ENCODE measurements around the gene MRPL4. TPM values are rescaled to one million over a fixed set of nuclear protein-coding genes. Genes with fewer than 3 reads are reported as not detected.

MRPL4 gene
- total RNA-seq, 3 donors from 2014 or later = 40.2 to 57.7 (median 52.7) TPM

- Histone ChIP-seq H3K36me3 (no peaks in the 10 kb centered on the region), H3K4me3 (no peak within 1 kb of the TSS), H3K4me1 (no peaks in the 10 kb centered on the region), H3K27ac (no peak within 1 kb of the TSS), H3K9me3 (no peaks in the 10 kb centered on the region), H3K27me3 (no peaks in the 10 kb centered on the region)
- intact Hi-C loops (cut with DNase I; ENCODE audit: low total_unique reads) = no loop called here
- no peak for DNase-seq (ENCODE audit: low spot score in 2 of 2)
- TF ChIP-seq CTCF (IDR thresholded peaks at IDR 0.05) (no peak), POLR2AphosphoS5 (IDR thresholded peaks at IDR 0.05) (no peak), POLR2A (IDR thresholded peaks at IDR 0.05) (no peak)
Observed at GRCh38 chr19:10309423-10309822, 57.4 kb downstream of the MRPL4 start, which contains the start of gene ZGLP1. Gene ZGLP1, minus strand, starts transcription at chr19:10309815.

Other genes with a start within 250 kb of the MRPL4 start
- gene COL5A3, start 241.7 kb upstream of the MRPL4 start, total RNA-seq = 10 to 100 TPM in 2 of 3 donors, 1 to 10 TPM in 1; 4.8 to 32.2 (median 12.5) TPM
- gene RDH8, start 238.7 kb upstream of the MRPL4 start, total RNA-seq = not detected
- 10 to 100 TPM; 26.4 to 47.6 (median 34.1) TPM for gene SHFL, start 165.9 kb upstream of the MRPL4 start, total RNA-seq
- under 1 TPM in 2 of 3 donors, not detected in 1; 0.29 to 0.33 TPM for gene ANGPTL6, start 149.5 kb upstream of the MRPL4 start, total RNA-seq
- gene PPAN, start 145.9 kb upstream of the MRPL4 start, total RNA-seq = 10 to 100 TPM; 17.1 to 44.2 (median 35.3) TPM
- 1 to 10 TPM; 4.0 to 7.2 (median 4.3) TPM for gene P2RY11, start 140.5 kb upstream of the MRPL4 start, total RNA-seq
- gene EIF3G, start 132.3 kb upstream of the MRPL4 start, total RNA-seq = 100 to 1,000 TPM; 293 to 322 (median 308) TPM
- 10 to 100 TPM; 30.6 to 55.1 (median 55.0) TPM for gene DNMT1, start 57.3 kb upstream of the MRPL4 start, total RNA-seq
- 10 to 100 TPM in 2 of 3 donors, 1 to 10 TPM in 1; 6.1 to 18.4 (median 13.1) TPM for gene S1PR2, start 20.9 kb upstream of the MRPL4 start, total RNA-seq
- 10 to 100 TPM; 20.6 to 52.2 (median 20.8) TPM for gene ICAM1, start 18.9 kb downstream of the MRPL4 start, total RNA-seq
- gene ICAM4, start 34.7 kb downstream of the MRPL4 start, total RNA-seq = 1 to 10 TPM in 2 of 3 donors, not detected in 1; 1.1 to 1.6 TPM
- gene ICAM5, start 37.7 kb downstream of the MRPL4 start, total RNA-seq = 1 to 10 TPM in 2 of 3 donors, under 1 TPM in 1; 0.64 to 1.8 (median 1.3) TPM
- gene ZGLP1, start 57.6 kb downstream of the MRPL4 start, total RNA-seq = 1 to 10 TPM; 1.3 to 4.4 (median 3.3) TPM
- gene FDX2, start 63.8 kb downstream of the MRPL4 start, total RNA-seq = 10 to 100 TPM; 14.7 to 19.9 (median 15.7) TPM
- gene RAVER1, start 81.3 kb downstream of the MRPL4 start, total RNA-seq = 10 to 100 TPM; 10.7 to 17.7 (median 12.3) TPM
- 10 to 100 TPM in 1 of 3 donors, 1 to 10 TPM in 2; 5.9 to 10.1 (median 7.9) TPM for gene ICAM3, start 87.4 kb downstream of the MRPL4 start, total RNA-seq
- 100 to 1,000 TPM in 2 of 3 donors, 10 to 100 TPM in 1; 61.6 to 109 (median 104) TPM for gene TYK2, start 128.4 kb downstream of the MRPL4 start, total RNA-seq
- 100 to 1,000 TPM; 141 to 213 (median 172) TPM for gene CDC37, start 151.3 kb downstream of the MRPL4 start, total RNA-seq
- gene PDE4A, start 168.3 kb downstream of the MRPL4 start, total RNA-seq = 10 to 100 TPM in 2 of 3 donors, 1 to 10 TPM in 1; 5.6 to 20.3 (median 12.1) TPM

Data from breast epithelium (tissue), 4 donors.